ENCODE results near the gene SPPL2B.
"Not testable (repeated sequence)": the region's sequence is repeated elsewhere in the genome, so short reads cannot be mapped to it uniquely, and the experiment has no call there.

SPPL2B gene

GRCh38 chr19:2336528-2337328 is 8.2 kb downstream of the SPPL2B start:
- in situ Hi-C loops (cut with MboI; ENCODE audit: low sequenced_read_pairs), result no loop called here

GRCh38 chr19:2337329-2337707 is 8.8 kb downstream of the SPPL2B start:
- in situ Hi-C loops (cut with MboI; ENCODE audit: low sequenced_read_pairs), result no loop called here

- in situ Hi-C loops (cut with MboI; ENCODE audit: low sequenced_read_pairs), result no loop called here
Observed at GRCh38 chr19:2338055-2338615, 9.7 kb downstream of the SPPL2B start.

- in situ Hi-C loops (cut with MboI; ENCODE audit: low sequenced_read_pairs), result no loop called here
Observed at GRCh38 chr19:2338751-2339643, 10.5 kb downstream of the SPPL2B start.

GRCh38 chr19:2339644-2340310 is 11.3 kb downstream of the SPPL2B start:
- in situ Hi-C loops (cut with MboI; ENCODE audit: low sequenced_read_pairs), result no loop called here

GRCh38 chr19:2340496-2341243 is 12.2 kb downstream of the SPPL2B start:
- in situ Hi-C loops (cut with MboI; ENCODE audit: low sequenced_read_pairs), result no loop called here

- in situ Hi-C loops (cut with MboI; ENCODE audit: low sequenced_read_pairs), result no loop called here
Observed at GRCh38 chr19:2341244-2341751, 12.8 kb downstream of the SPPL2B start.

GRCh38 chr19:2341982-2342381 is 13.5 kb downstream of the SPPL2B start:
- in situ Hi-C loops (cut with MboI; ENCODE audit: low sequenced_read_pairs), result no loop called here

GRCh38 chr19:2342656-2343288 is 14.3 kb downstream of the SPPL2B start:
- in situ Hi-C loops (cut with MboI; ENCODE audit: low sequenced_read_pairs), result no loop called here

GRCh38 chr19:2343289-2343982 is 15.0 kb downstream of the SPPL2B start:
- in situ Hi-C loops (cut with MboI; ENCODE audit: low sequenced_read_pairs), result no loop called here

GRCh38 chr19:2344381-2344870 is 15.9 kb downstream of the SPPL2B start:
- in situ Hi-C loops (cut with MboI; ENCODE audit: low sequenced_read_pairs), result no loop called here

GRCh38 chr19:2345076-2345475 is 16.6 kb downstream of the SPPL2B start:
- in situ Hi-C loops (cut with MboI; ENCODE audit: low sequenced_read_pairs), result no loop called here

- in situ Hi-C loops (cut with MboI; ENCODE audit: low sequenced_read_pairs), result no loop called here
Observed at GRCh38 chr19:2345794-2346663, 17.5 kb downstream of the SPPL2B start.

GRCh38 chr19:2349818-2350217 is 21.3 kb downstream of the SPPL2B start:
- in situ Hi-C loops (cut with MboI; ENCODE audit: low sequenced_read_pairs), result not testable (repeated sequence)

- in situ Hi-C loops (cut with MboI; ENCODE audit: low sequenced_read_pairs), result no loop called here
Observed at GRCh38 chr19:2350656-2351055, 22.2 kb downstream of the SPPL2B start.

GRCh38 chr19:2351591-2351990 is 23.1 kb downstream of the SPPL2B start:
- in situ Hi-C loops (cut with MboI; ENCODE audit: low sequenced_read_pairs), result no loop called here

GRCh38 chr19:2352121-2352520 is 23.6 kb downstream of the SPPL2B start:
- in situ Hi-C loops (cut with MboI; ENCODE audit: low sequenced_read_pairs), result no loop called here
